Neural cell (in vitro differentiated cells): ENCODE data around the gene TCF12.

ENCODE experiments used
- EZH2 ChIP-seq: fragments of 200-600, 300-800 bp; shearing (Covaris generic), sonication (generic); IDR thresholded peaks from 2 replicates; pipeline ENCODE4 v1.6.1; 2014; ENCODE audit warnings: antibody characterized with exemption, low read length, borderline replicate concordance, mild to moderate bottlenecking; ENCODE audit not compliant: insufficient read depth, poor library complexity, severe bottlenecking
- MXI1 ChIP-seq: fragments of 450-650 bp; conservative IDR thresholded peaks from 2 replicates; pipeline ENCODE4 v1.6.1; 2014; ENCODE audit warnings: antibody characterized with exemption, mild to moderate bottlenecking; ENCODE audit not compliant: poor library complexity, severe bottlenecking
- POLR2AphosphoS5 ChIP-seq: IDR thresholded peaks from 2 replicates; pipeline ENCODE4 v1.6.1; 2012
- RAD21 ChIP-seq: fragments of 450-650 bp; conservative IDR thresholded peaks from 2 replicates; pipeline ENCODE4 v1.6.1; 2014; ENCODE audit warnings: antibody characterized with exemption, mild to moderate bottlenecking, moderate library complexity
- TAF1 ChIP-seq: IDR thresholded peaks from 2 replicates; pipeline ENCODE4 v1.6.1; 2012; ENCODE audit warnings: low read depth
- TF ChIP-seq, protein P1 (sequence below): fragments of 450-650 bp; IDR thresholded peaks from 2 replicates; pipeline ENCODE4 v1.5.1; 2014; ENCODE audit warnings: antibody characterized with exemption, mild to moderate bottlenecking, moderate library complexity; ENCODE audit not compliant: poor library complexity, severe bottlenecking
- TF ChIP-seq, protein P2 (sequence below): IDR thresholded peaks from 2 replicates; pipeline ENCODE4 v1.6.1; 2012; ENCODE audit warnings: borderline replicate concordance

DNA sequence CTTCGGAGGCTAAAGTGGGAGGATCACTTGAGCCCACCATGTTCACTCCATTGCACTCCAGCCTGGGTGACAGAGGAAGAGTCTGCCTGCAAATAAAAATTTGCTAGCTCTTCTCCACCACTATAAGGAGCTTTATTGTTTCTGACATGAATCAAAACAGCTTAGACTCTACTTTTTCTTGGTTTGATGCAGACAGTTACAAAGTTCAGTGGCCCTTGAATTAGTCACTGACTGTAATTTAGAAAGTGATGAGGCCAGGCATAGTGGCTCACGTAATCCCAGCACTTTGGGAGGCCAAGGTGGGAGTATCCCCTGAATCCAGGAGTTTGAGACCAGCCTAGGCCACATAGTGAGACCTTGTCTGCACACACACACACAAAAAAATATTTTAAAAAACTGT is 285.5 kb downstream of the TCF12 start:
- TF ChIP-seq, protein P1, sequence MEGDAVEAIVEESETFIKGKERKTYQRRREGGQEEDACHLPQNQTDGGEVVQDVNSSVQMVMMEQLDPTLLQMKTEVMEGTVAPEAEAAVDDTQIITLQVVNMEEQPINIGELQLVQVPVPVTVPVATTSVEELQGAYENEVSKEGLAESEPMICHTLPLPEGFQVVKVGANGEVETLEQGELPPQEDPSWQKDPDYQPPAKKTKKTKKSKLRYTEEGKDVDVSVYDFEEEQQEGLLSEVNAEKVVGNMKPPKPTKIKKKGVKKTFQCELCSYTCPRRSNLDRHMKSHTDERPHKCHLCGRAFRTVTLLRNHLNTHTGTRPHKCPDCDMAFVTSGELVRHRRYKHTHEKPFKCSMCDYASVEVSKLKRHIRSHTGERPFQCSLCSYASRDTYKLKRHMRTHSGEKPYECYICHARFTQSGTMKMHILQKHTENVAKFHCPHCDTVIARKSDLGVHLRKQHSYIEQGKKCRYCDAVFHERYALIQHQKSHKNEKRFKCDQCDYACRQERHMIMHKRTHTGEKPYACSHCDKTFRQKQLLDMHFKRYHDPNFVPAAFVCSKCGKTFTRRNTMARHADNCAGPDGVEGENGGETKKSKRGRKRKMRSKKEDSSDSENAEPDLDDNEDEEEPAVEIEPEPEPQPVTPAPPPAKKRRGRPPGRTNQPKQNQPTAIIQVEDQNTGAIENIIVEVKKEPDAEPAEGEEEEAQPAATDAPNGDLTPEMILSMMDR = no peak
- TF ChIP-seq EZH2 (no peak), RAD21 (no peak), POLR2AphosphoS5 (no peak), TAF1 (no peak), MXI1 (no peak)
- TF ChIP-seq, protein P2, sequence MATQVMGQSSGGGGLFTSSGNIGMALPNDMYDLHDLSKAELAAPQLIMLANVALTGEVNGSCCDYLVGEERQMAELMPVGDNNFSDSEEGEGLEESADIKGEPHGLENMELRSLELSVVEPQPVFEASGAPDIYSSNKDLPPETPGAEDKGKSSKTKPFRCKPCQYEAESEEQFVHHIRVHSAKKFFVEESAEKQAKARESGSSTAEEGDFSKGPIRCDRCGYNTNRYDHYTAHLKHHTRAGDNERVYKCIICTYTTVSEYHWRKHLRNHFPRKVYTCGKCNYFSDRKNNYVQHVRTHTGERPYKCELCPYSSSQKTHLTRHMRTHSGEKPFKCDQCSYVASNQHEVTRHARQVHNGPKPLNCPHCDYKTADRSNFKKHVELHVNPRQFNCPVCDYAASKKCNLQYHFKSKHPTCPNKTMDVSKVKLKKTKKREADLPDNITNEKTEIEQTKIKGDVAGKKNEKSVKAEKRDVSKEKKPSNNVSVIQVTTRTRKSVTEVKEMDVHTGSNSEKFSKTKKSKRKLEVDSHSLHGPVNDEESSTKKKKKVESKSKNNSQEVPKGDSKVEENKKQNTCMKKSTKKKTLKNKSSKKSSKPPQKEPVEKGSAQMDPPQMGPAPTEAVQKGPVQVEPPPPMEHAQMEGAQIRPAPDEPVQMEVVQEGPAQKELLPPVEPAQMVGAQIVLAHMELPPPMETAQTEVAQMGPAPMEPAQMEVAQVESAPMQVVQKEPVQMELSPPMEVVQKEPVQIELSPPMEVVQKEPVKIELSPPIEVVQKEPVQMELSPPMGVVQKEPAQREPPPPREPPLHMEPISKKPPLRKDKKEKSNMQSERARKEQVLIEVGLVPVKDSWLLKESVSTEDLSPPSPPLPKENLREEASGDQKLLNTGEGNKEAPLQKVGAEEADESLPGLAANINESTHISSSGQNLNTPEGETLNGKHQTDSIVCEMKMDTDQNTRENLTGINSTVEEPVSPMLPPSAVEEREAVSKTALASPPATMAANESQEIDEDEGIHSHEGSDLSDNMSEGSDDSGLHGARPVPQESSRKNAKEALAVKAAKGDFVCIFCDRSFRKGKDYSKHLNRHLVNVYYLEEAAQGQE = no peak
